ENCODE data around the gene SH2D6. TPM values are rescaled to one million over a fixed set of nuclear protein-coding genes. Genes with fewer than 3 reads are reported as not detected.
"Not testable (repeated sequence)": the region's sequence is repeated elsewhere in the genome, so short reads cannot be mapped to it uniquely, and the experiment has no call there.

The SH2D6 gene
- total RNA-seq, 1 donor from 2014 or later: not detected

- DNase-seq (ENCODE audit: low read depth) (no peak), FAIRE-seq (no peak)
- Histone ChIP-seq H3K36me3 (ENCODE audit: control insufficient read depth, insufficient read depth, low read length) (peaks cover 2% of the 10 kb centered on the region), H3K4me3 (ENCODE audit: low read depth, low read length) (no peak overlapping the region), H3K27me3 (ENCODE audit: control insufficient read depth, insufficient read depth, low read length) (no peaks in the 10 kb centered on the region)
- TF ChIP-seq, protein P1, sequence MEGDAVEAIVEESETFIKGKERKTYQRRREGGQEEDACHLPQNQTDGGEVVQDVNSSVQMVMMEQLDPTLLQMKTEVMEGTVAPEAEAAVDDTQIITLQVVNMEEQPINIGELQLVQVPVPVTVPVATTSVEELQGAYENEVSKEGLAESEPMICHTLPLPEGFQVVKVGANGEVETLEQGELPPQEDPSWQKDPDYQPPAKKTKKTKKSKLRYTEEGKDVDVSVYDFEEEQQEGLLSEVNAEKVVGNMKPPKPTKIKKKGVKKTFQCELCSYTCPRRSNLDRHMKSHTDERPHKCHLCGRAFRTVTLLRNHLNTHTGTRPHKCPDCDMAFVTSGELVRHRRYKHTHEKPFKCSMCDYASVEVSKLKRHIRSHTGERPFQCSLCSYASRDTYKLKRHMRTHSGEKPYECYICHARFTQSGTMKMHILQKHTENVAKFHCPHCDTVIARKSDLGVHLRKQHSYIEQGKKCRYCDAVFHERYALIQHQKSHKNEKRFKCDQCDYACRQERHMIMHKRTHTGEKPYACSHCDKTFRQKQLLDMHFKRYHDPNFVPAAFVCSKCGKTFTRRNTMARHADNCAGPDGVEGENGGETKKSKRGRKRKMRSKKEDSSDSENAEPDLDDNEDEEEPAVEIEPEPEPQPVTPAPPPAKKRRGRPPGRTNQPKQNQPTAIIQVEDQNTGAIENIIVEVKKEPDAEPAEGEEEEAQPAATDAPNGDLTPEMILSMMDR (IDR thresholded peaks at IDR 0.05; ENCODE audit: insufficient read depth, low read length, severe bottlenecking): no peak
Observed at GRCh38 chr2:85377083-85377482, 41.4 kb upstream of the SH2D6 start.

DNA sequence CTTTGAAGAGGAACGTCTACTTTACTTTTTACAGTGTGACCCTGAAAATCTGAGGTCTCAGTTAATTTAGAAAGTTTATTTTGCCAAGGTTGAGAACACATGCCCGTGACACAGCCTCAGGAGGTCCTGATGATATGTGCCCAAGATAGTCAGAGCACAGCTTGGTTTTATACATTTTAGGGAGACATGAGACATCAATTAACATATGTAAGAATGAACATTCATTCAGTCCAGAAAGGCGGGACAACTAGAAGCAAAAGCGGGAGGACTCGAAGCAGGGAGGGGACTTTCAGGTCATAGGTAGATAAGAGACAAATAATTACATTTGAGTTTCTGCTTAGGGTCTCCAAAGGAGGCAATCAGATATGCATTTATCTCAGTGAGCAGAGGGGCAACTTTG, 40.3 kb upstream of the SH2D6 start:
- FAIRE-seq: no peak
- H3K36me3 ChIP-seq (ENCODE audit: control insufficient read depth, insufficient read depth, low read length): peaks cover 2% of the 10 kb centered on the region
- TF ChIP-seq, protein P1 (IDR thresholded peaks at IDR 0.05; ENCODE audit: insufficient read depth, low read length, severe bottlenecking): no peak
- no peak for DNase-seq (ENCODE audit: low read depth)
- no peak overlapping the region for H3K4me3 ChIP-seq (ENCODE audit: low read depth, low read length)
- H3K27me3 ChIP-seq (ENCODE audit: control insufficient read depth, insufficient read depth, low read length): no peaks in the 10 kb centered on the region

- TF ChIP-seq, protein P1 (IDR thresholded peaks at IDR 0.05; ENCODE audit: insufficient read depth, low read length, severe bottlenecking): no peak
- DNase-seq (ENCODE audit: low read depth) (no peak), FAIRE-seq (no peak)
- no peak overlapping the region for H3K4me3 ChIP-seq (ENCODE audit: low read depth, low read length)
- H3K27me3 ChIP-seq (ENCODE audit: control insufficient read depth, insufficient read depth, low read length): no peaks in the 10 kb centered on the region
- peaks cover 2% of the 10 kb centered on the region for H3K36me3 ChIP-seq (ENCODE audit: control insufficient read depth, insufficient read depth, low read length)
Observed at GRCh38 chr2:85380048-85380447, 38.5 kb upstream of the SH2D6 start.

DNA sequence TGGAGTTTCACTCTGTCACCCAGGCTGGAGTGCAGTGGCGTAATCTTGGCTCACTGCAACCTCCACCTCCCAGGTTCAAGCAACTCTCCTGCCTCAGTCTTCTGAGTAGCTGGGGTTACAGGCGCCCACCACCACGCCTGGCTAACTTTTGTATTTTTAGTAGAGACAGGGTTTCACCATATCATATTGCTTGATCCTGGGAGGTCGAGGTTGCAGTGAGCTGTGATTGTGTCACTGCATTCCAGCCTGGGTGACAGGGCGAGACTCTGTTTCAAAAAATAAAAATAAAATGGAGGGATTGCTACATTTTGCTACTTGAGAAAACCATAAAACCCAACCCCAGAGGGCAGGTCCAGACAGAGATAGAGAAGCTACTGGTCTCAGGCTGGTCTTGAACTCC, 35.4 kb upstream of the SH2D6 start:
- H3K27me3 ChIP-seq (ENCODE audit: control insufficient read depth, insufficient read depth, low read length); FAIRE-seq; DNase-seq (ENCODE audit: low read depth); H3K4me3 ChIP-seq (ENCODE audit: low read depth, low read length); H3K36me3 ChIP-seq (ENCODE audit: control insufficient read depth, insufficient read depth, low read length): not testable (repeated sequence)

- H3K4me3 ChIP-seq (ENCODE audit: low read depth, low read length): no peak overlapping the region
- no peaks in the 10 kb centered on the region for H3K36me3 ChIP-seq (ENCODE audit: control insufficient read depth, insufficient read depth, low read length)
- no peak for DNase-seq (ENCODE audit: low read depth)
- no peak for FAIRE-seq
- TF ChIP-seq, protein P1 (IDR thresholded peaks at IDR 0.05; ENCODE audit: insufficient read depth, low read length, severe bottlenecking): no peak
- no peaks in the 10 kb centered on the region for H3K27me3 ChIP-seq (ENCODE audit: control insufficient read depth, insufficient read depth, low read length)
Observed at GRCh38 chr2:85383850-85384249, 34.7 kb upstream of the SH2D6 start.

DNA sequence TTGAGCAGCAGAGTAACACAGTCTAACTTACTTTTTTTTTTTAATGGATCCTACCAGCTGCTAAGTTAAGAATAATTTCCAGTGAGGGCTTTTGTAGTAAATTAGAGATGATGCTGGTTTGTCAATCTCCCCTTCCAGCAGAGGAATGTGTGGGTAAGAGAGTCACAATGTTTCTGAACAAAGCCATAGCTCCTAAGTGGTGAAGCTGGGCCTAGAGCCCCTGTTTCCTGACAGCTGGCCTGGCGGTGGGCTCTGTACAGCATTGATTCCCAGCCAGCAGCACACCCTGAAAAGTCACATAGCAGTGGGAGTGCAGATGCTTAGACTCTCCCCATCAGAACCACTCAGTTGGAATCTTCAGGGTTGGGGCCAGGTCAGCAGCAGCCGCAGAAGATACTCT, 32.8 kb upstream of the SH2D6 start:
- Histone ChIP-seq H3K4me3 (ENCODE audit: low read depth, low read length) (no peak overlapping the region), H3K36me3 (ENCODE audit: control insufficient read depth, insufficient read depth, low read length) (peaks cover 12% of the 10 kb centered on the region), H3K27me3 (ENCODE audit: control insufficient read depth, insufficient read depth, low read length) (no peaks in the 10 kb centered on the region)
- no peak for DNase-seq (ENCODE audit: low read depth)
- TF ChIP-seq, protein P1 (IDR thresholded peaks at IDR 0.05; ENCODE audit: insufficient read depth, low read length, severe bottlenecking): no peak
- FAIRE-seq: no peak
